GM13976 (cell line): ENCODE results near the gene RPA1.
A peak's percentile ranks its signal among the peaks of the same experiment; 100 is the strongest.

Experiments used
- DNase-seq: peaks from one replicate; pipeline ENCODE4 v3.0.0; 2012; ENCODE audit warnings: low spot score
- CTCF ChIP-seq: IDR thresholded peaks from 2 replicates; pipeline ENCODE4 v1.5.1; 2012; ENCODE audit warnings: borderline replicate concordance, mild to moderate bottlenecking; ENCODE audit not compliant: insufficient read depth; ENCODE audit errors: extremely low read depth, missing control alignments, control extremely low read depth
- in situ Hi-C: fragments of 300-500 bp; cut with MboI; formaldehyde crosslinking; loops from one replicate; pipeline ENCODE4 v1.12.0; 2022; ENCODE audit warnings: low sequenced_read_pairs, mixed read lengths, inconsistent platforms; ENCODE audit not compliant: unreplicated experiment

RPA1 gene

GRCh38 chr17:1810450-1811103 lies 19.2 kb upstream of the RPA1 start:
- TF ChIP-seq CTCF: no peak
- DNase-seq: no peak
- in situ Hi-C loops: no loop called here

- no peak for DNase-seq
- in situ Hi-C loops: no loop called here
- TF ChIP-seq CTCF: no peak
These were observed 16.7 kb upstream of the RPA1 start for GRCh38 chr17:1813088-1813487.

GRCh38 chr17:1820528-1821252 lies 9.1 kb upstream of the RPA1 start:
- DNase-seq: no peak
- in situ Hi-C loops: no loop called here
- no peak for TF ChIP-seq CTCF

GRCh38 chr17:1829216-1829591 lies 601 bp upstream of the RPA1 start:
- no peak for DNase-seq
- no peak for TF ChIP-seq CTCF
- in situ Hi-C loops: no loop called here

- no peak for DNase-seq
- TF ChIP-seq CTCF: no peak
- in situ Hi-C loops: no loop called here
These were observed 483 bp downstream of the RPA1 start for GRCh38 chr17:1830288-1830687.

GRCh38 chr17:1834380-1835149 lies 4.8 kb downstream of the RPA1 start:
- in situ Hi-C loops: no loop called here
- no peak for TF ChIP-seq CTCF
- peak; percentile 82 for DNase-seq
